Neural crest cell (in vitro differentiated cells): Measurements from ENCODE around the gene COX6B1. TPM values are rescaled to one million over a fixed set of nuclear protein-coding genes. Genes with fewer than 3 reads are reported as not detected.

Experiments
- DNase-seq: peaks from one replicate; pipeline ENCODE4 v3.0.0; 2021; ENCODE audit warnings: low read depth, mixed read lengths, low spot score
- H3K27ac Mint-ChIP-seq: one replicate; pipeline ENCODE4 v1.8.0; 2021; ENCODE audit warnings: mild to moderate bottlenecking, mixed read lengths; ENCODE audit not compliant: unreplicated experiment
- H3K27me3 Mint-ChIP-seq: 2 replicates; pipeline ENCODE4 v1.8.0; 2021; ENCODE audit warnings: low read depth, mild to moderate bottlenecking, mixed read lengths
- H3K36me3 Mint-ChIP-seq: 2 replicates; pipeline ENCODE4 v1.8.0; 2021; ENCODE audit warnings: low read depth, mild to moderate bottlenecking, mixed read lengths
- H3K4me1 Mint-ChIP-seq: 2 replicates; pipeline ENCODE4 v1.8.0; 2021; ENCODE audit warnings: mixed read lengths
- H3K4me3 Mint-ChIP-seq: one replicate; pipeline ENCODE4 v1.8.0; 2021; ENCODE audit warnings: mild to moderate bottlenecking, mixed read lengths
- H3K9me3 Mint-ChIP-seq: 2 replicates; pipeline ENCODE4 v1.8.0; 2021; ENCODE audit warnings: mixed read lengths
- CTCF ChIP-seq: fragments of 200-600 bp; sonication (generic); conservative IDR thresholded peaks from 2 replicates; pipeline ENCODE4 v1.5.0; 2021; ENCODE audit warnings: antibody characterized with exemption, mild to moderate bottlenecking
- total RNA-seq: library from RNA; stranded (reverse); gene quantifications from 2 replicates; pipeline ENCODE4 v1.2.1, GENCODE V29; 2021

Gene COX6B1
- total RNA-seq, 1 donor from 2014 or later, result 339 TPM

GRCh38 chr19:35623327-35624010 is 24.7 kb upstream of the COX6B1 start:
- peak overlapping the region; percentile 54 for H3K4me3 Mint-ChIP-seq
- H3K9me3 Mint-ChIP-seq, result no peaks in the 10 kb centered on the region
- H3K4me1 Mint-ChIP-seq, result peaks cover 6% of the 10 kb centered on the region
- no peak overlapping the region for H3K27ac Mint-ChIP-seq
- H3K27me3 Mint-ChIP-seq, result no peaks in the 10 kb centered on the region
- TF ChIP-seq CTCF, result no peak
- no peaks in the 10 kb centered on the region for H3K36me3 Mint-ChIP-seq
- DNase-seq, result no peak

GRCh38 chr19:35628264-35628564 is 19.9 kb upstream of the COX6B1 start:
- H3K27ac Mint-ChIP-seq, result peak overlapping the region; percentile 54
- H3K27me3 Mint-ChIP-seq, result no peaks in the 10 kb centered on the region
- no peak for DNase-seq
- TF ChIP-seq CTCF, result no peak
- H3K4me3 Mint-ChIP-seq, result peak overlapping the region; percentile 95
- H3K36me3 Mint-ChIP-seq, result peaks cover 3% of the 10 kb centered on the region
- no peaks in the 10 kb centered on the region for H3K9me3 Mint-ChIP-seq
- H3K4me1 Mint-ChIP-seq, result peaks cover 15% of the 10 kb centered on the region

- H3K4me1 Mint-ChIP-seq, result peaks cover 15% of the 10 kb centered on the region
- H3K36me3 Mint-ChIP-seq, result peaks cover 3% of the 10 kb centered on the region
- H3K9me3 Mint-ChIP-seq, result no peaks in the 10 kb centered on the region
- peak within 1 kb of the TSS; percentile 69 for H3K27ac Mint-ChIP-seq
- no peaks in the 10 kb centered on the region for H3K27me3 Mint-ChIP-seq
- peak within 1 kb of the TSS; percentile 95 for H3K4me3 Mint-ChIP-seq
- TF ChIP-seq CTCF, result no peak
- peak; percentile 97 for DNase-seq
These were observed 19.4 kb upstream of the COX6B1 start, which contains the start of gene RBM42 for GRCh38 chr19:35628565-35629331. RBM42 (plus strand) TSS chr19:35629036; CDS start chr19:35629154, 118 bp downstream.

- Mint-ChIP-seq H3K36me3 (peaks cover 3% of the 10 kb centered on the region), H3K9me3 (no peaks in the 10 kb centered on the region), H3K4me3 (peak overlapping the region; percentile 95), H3K4me1 (peaks cover 15% of the 10 kb centered on the region), H3K27ac (no peak overlapping the region), H3K27me3 (no peaks in the 10 kb centered on the region)
- no peak for TF ChIP-seq CTCF
- no peak for DNase-seq
These were observed 18.8 kb upstream of the COX6B1 start for GRCh38 chr19:35629332-35629633.

GRCh38 chr19:35633727-35634440 is 14.2 kb upstream of the COX6B1 start:
- no peak overlapping the region for H3K4me3 Mint-ChIP-seq
- no peaks in the 10 kb centered on the region for H3K9me3 Mint-ChIP-seq
- TF ChIP-seq CTCF, result no peak
- H3K27me3 Mint-ChIP-seq, result no peaks in the 10 kb centered on the region
- peaks cover 7% of the 10 kb centered on the region for H3K36me3 Mint-ChIP-seq
- no peak overlapping the region for H3K27ac Mint-ChIP-seq
- DNase-seq, result no peak
- peaks cover 5% of the 10 kb centered on the region for H3K4me1 Mint-ChIP-seq
